OCI-LY3 (cell line): Measurements from ENCODE around the gene NAPA.

Source experiments
- CTCF ChIP-seq: fragments of 200-600, 300-600 bp; sonication (generic); IDR thresholded peaks from 2 replicates; pipeline ENCODE4 v1.5.1; 2014; ENCODE audit warnings: antibody characterized with exemption, low read length, low read depth
- EZH2phosphoT487 ChIP-seq: fragments of 200-600 bp; shearing (Covaris generic); IDR thresholded peaks from 2 replicates; pipeline ENCODE4 v1.6.1; 2018; ENCODE audit warnings: antibody characterized with exemption, mixed run types, low read depth

- no peak for TF ChIP-seq CTCF
- no peak for TF ChIP-seq EZH2phosphoT487
These were observed 28.0 kb downstream of the NAPA start for GRCh38 chr19:47486900-47487299.
